Measurements from ENCODE around the gene USP35. TPM values are rescaled to one million over a fixed set of nuclear protein-coding genes. Genes with fewer than 3 reads are reported as not detected.

USP35 gene
- total RNA-seq, 1 donor from 2014 or later = 8.9 TPM

DNA sequence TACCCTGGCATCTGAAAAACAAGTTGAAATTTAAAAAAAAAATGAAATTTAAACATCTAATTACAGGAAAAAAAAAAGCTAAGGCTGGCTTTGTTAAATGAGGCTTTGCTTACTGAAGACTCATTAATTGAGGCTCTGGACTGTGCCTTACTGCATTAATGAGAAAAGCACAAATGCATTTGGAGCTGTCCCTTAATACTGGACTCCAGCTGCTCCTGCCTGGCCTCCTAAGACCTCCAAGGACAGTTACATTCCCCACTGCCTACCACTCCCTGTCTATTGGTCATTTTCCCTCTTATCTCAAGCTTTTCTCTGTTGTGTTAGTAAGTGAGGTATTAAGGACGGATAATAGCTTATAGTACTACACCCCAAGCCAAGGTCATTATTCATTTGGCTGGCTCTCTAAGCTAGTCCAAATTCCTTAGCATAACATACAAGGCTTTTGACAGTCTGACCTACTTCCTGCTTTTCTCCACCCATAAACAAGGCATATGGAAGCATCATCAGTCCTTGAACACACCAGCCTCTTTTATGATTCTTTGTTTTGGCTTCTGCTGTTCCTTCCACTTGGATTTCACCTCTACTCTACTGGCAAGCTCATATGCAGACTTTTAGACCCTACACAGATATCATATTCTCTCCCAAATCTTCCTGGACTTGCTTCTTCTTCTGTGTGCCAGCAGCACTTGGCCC is 62.5 kb downstream of the USP35 start:
- no peak for DNase-seq (ENCODE audit: low spot score)
- intact Hi-C loops (cut with DNase I) = no loop called here

DNA sequence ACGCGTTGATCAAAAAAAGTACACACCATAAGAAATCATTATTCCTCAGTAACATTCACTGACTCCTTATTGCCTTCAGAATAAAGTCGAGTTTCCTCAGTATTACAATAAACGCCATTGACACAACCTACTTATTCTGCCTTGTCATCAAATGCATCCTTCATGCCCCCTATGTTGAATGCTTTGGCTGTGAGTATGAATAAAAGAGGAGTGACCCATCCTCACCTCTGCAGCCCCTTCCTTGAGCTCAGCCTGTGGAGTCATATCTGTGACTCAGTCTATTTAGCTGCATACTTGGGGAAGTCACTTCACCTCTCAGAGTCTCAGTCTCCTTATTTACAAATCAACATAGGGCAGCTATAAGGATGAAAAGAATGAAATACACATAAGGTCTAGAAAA is 65.1 kb downstream of the USP35 start:
- DNase-seq (ENCODE audit: low spot score) = no peak
- intact Hi-C loops (cut with DNase I) = no loop called here

DNA sequence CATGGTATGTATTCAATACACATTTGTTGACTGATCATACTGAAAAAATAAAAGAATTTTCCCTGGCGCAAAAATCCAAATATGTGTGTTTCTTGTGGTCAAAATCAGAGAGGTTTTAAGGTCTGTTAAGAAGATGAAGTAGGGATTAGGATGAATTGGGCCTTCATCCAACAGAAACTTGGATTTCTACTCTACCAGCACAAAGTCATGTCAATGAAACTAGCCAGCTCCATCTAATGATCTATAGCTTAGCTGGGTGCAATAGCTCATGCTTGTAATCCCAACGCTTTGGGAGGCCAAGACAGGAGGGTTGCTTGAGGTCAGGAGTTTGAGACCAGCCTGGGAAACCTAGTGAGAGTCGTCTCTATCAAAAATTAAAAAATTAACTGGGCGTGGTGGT is 65.5 kb downstream of the USP35 start:
- intact Hi-C loops (cut with DNase I) = no loop called here
- DNase-seq (ENCODE audit: low spot score) = no peak

DNA sequence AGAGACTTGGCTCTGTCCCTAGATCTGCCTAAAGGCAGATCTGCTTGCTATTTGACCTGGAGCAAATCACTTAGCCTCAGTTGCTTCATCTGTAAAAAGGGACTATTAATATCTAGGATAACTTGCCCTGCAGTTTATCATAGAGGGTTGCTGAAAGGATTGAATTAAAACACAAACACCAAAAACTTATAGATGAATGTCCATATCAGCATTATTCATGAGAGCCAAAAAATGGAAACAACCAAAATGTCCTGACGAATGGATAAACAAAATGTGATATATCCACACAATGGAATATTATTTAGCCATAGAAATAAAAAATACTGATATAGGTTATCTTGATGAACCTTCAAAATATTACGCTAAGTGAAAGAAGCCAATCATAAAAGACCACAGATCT is 67.2 kb downstream of the USP35 start:
- intact Hi-C loops (cut with DNase I) = no loop called here
- DNase-seq (ENCODE audit: low spot score) = no peak

- peak; percentile 86 for DNase-seq (ENCODE audit: low spot score)
- intact Hi-C loops (cut with DNase I) = no loop called here
Measured at GRCh38 chr11:78256962-78257361, 68.2 kb downstream of the USP35 start.

DNA sequence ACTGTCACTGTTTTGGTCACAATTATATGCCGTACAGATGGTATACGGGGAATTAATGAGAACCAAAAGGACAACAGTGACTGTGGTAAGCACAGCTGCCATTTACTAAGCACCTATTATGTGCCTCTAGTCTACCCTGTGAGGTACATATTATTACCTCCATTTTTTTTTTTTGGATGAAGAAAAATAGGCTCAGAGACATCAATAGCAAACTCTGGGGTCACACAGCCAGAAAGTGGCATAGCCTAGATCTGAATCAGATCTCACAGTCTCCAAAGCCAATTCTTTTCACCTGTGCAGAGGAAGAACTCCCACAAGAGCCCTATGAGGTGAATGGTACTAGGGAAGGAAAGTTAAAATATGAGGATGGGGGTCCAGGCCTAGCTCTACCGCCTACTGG is 68.9 kb downstream of the USP35 start:
- intact Hi-C loops (cut with DNase I) = no loop called here
- DNase-seq (ENCODE audit: low spot score) = no peak

- DNase-seq (ENCODE audit: low spot score) = no peak
- intact Hi-C loops (cut with DNase I) = no loop called here
Measured at GRCh38 chr11:78259777-78260487, 71.2 kb downstream of the USP35 start.

DNA sequence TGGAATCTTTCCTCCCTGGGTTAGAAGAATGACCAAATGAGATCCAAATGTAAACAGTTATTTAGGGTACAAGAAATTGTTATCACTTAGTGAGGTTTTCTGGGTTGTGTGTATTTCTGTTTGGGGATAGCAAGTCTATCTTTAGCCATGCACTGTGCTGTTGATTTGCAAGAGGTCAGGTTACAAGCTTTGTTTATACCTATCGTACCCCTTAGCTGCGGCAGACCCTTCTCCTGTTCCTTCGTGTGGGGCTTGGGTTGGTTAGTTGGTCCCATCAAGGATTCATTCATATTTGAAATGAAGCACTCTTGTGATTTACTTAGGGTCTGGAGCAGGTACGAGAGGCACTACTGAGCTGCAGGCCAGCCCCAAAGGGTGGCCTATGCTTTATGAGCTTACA is 72.6 kb downstream of the USP35 start:
- no peak for DNase-seq (ENCODE audit: low spot score)
- intact Hi-C loops (cut with DNase I) = no loop called here

GRCh38 chr11:78261828-78262227 is 73.1 kb downstream of the USP35 start:
- no peak for DNase-seq (ENCODE audit: low spot score)
- intact Hi-C loops (cut with DNase I) = no loop called here

DNA sequence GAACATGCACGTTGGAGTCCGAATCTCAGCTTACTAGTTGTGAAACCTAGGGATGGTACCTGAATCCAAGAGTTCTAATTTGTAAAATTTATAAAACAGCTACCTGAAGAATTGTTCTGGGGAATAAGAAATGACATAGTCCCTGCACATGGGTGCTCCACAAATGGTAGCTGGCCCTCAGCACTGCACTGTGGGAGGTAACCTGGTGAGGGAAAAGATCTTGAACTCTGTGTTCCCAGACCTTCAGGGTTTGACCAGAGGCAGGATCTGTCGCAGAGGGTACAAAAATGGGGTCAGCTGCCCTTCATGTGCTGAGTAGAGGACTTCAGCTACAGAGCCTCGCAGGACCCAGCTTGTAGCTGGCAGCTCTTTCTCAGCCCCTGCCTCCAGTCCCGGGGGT is 73.5 kb downstream of the USP35 start:
- intact Hi-C loops (cut with DNase I) = no loop called here
- no peak for DNase-seq (ENCODE audit: low spot score)

DNA sequence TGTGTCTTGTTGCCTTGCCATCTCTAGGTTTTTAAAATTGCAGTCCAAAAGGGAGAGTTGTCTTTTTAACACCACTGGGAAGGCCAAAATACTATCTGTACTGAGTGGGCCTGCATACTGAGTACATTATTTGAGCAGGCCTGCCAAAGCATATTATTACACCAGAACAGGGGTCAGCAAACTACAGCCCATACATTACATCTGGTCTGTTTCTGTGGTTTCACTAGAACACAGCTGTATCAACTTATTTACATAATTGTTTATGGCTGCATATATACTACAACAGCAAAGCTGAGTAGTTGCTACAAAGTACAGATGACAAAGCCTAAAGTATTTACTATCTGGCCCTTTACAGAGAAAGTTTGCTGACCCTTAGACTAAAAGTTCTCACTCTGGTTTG is 74.0 kb downstream of the USP35 start:
- intact Hi-C loops (cut with DNase I) = no loop called here
- DNase-seq (ENCODE audit: low spot score) = no peak

Other genes with a start within 250 kb of the USP35 start
- 19.3 TPM for gene INTS4, start 194.3 kb upstream of the USP35 start, total RNA-seq
- gene KCTD14, start 165.6 kb upstream of the USP35 start, total RNA-seq = 0.13 TPM
- gene THRSP, start 125.1 kb upstream of the USP35 start, total RNA-seq = 2.0 TPM
- 225 TPM for gene NDUFC2, start 109.1 kb upstream of the USP35 start, total RNA-seq
- gene ALG8, start 49.3 kb upstream of the USP35 start, total RNA-seq = 15.4 TPM
- gene KCTD21, start 293 bp upstream of the USP35 start, total RNA-seq = 8.5 TPM
- gene GAB2, start 228.9 kb downstream of the USP35 start, total RNA-seq = 42.9 TPM